PFSK-1 (cell line): ENCODE results near the gene IGF1R.

Experiments used
- FOXP2 ChIP-seq: optimal IDR thresholded peaks from 2 replicates; pipeline ENCODE3; 2011; ENCODE audit warnings: borderline replicate concordance, control low read depth, inconsistent platforms; ENCODE audit not compliant: insufficient read depth; ENCODE audit errors: extremely low read length, extremely low read depth
- POLR2AphosphoS5 ChIP-seq: IDR thresholded peaks from 2 replicates; pipeline ENCODE4 v1.6.1; 2012; ENCODE audit warnings: low read depth, mild to moderate bottlenecking, control low read depth, low read length, moderate library complexity
- REST ChIP-seq, 2 experiments: IDR thresholded peaks; 2 replicates each; pipeline versions ENCODE4 v1.6.1 to v1.8.0; 2011 to 2012; ENCODE audit warnings: low read depth in 2 of 2, low read length in 2 of 2, control low read depth in 1 of 2, inconsistent platforms in 1 of 2, mild to moderate bottlenecking in 1 of 2, moderate library complexity in 1 of 2; ENCODE audit not compliant: insufficient read depth in 1 of 2
- SIN3A ChIP-seq: IDR thresholded peaks from 2 replicates; pipeline ENCODE4 v1.6.1; 2012; ENCODE audit warnings: mild to moderate bottlenecking, low read length, moderate library complexity, borderline replicate concordance; ENCODE audit not compliant: insufficient read depth
- TAF1 ChIP-seq: IDR thresholded peaks from 2 replicates; pipeline ENCODE4 v1.6.1; 2012; ENCODE audit warnings: low read length, control low read depth, borderline replicate concordance; ENCODE audit not compliant: insufficient read depth

IGF1R gene

DNA sequence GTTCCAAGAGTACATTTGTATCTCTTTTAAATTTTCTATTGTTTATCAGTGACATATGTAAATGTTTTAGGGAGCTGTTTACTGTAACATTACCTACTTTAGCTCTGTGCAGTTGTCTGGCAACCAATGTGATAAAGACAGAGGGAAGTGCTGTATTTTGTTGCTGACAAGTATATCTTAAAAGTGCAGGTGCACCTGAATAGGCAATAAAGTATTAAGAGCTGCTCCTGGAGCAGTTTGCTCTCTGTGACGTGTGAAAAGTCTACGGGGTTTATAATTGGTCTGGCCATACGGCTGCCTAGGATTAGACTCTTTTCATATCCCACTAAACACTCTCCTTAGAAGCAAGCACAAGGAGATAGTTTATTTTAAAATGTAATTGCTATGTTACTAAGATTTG is 178.3 kb downstream of the IGF1R start:
- TF ChIP-seq TAF1: no peak
- TF ChIP-seq POLR2AphosphoS5: no peak
- no peak for TF ChIP-seq SIN3A
- TF ChIP-seq FOXP2: no peak
- TF ChIP-seq REST (IDR thresholded peaks at IDR 0.05; ENCODE audit: insufficient read depth in 1 of 2, low read depth in 2 of 2, low read length in 2 of 2): no peak

DNA sequence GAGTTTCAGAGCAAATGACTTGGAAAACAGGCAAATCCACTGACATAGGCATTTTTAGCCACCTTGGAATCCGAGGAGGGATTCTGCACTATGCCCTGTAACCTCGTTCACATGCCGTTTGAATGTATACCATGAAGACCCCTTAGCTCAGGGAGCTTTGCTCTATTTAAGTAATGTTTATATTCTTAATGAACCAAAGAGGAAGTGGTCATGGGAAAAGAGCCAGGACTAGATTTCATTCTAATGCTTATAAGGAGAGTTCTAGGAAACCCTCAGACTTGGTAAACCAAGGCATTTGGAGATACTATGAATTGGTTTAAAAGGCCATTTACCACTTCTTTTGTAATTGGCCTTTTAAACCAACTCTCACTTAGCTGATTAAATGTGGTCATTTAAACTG is 178.9 kb downstream of the IGF1R start:
- TF ChIP-seq FOXP2: no peak
- TF ChIP-seq POLR2AphosphoS5: no peak
- TF ChIP-seq TAF1: no peak
- TF ChIP-seq REST (IDR thresholded peaks at IDR 0.05; ENCODE audit: insufficient read depth in 1 of 2, low read depth in 2 of 2, low read length in 2 of 2): no peak
- no peak for TF ChIP-seq SIN3A

DNA sequence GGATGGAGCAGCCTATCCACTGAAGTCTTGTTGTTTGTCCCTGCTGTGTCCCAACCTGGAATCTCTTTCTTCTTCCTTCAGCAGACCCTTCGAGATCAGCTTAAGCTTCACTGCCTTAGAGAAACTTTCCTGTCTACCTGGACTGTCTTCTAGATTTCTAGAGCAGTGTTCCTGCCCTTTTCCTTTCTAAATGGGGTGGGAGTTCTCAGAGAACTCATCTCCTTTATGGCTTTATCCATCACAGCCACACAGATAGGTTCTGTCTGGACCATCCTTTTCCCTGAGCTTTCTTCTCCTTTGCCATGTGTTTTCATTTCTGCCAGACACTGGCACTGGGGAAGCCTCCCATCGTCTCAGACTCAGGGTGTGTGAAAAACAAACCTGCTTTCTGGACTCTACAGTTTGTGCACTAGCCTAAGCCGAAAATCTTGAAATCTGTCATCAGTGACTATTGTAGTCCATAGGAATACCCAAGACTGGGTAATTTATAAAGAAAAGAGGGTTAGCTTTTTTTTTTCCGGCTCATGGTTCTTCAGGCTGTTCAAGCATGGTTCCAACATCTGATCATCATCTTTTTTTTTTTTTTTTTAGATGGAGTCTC is 181.8 kb downstream of the IGF1R start:
- TF ChIP-seq SIN3A (no peak), TAF1 (no peak), POLR2AphosphoS5 (no peak), REST (IDR thresholded peaks at IDR 0.05; ENCODE audit: insufficient read depth in 1 of 2, low read depth in 2 of 2, low read length in 2 of 2) (no peak), FOXP2 (no peak)

- no peak for TF ChIP-seq REST (IDR thresholded peaks at IDR 0.05; ENCODE audit: insufficient read depth in 1 of 2, low read depth in 2 of 2, low read length in 2 of 2)
- no peak for TF ChIP-seq SIN3A
- TF ChIP-seq POLR2AphosphoS5: no peak
- no peak for TF ChIP-seq FOXP2
- TF ChIP-seq TAF1: no peak
Observed at GRCh38 chr15:98834976-98835375, 186.6 kb downstream of the IGF1R start.

DNA sequence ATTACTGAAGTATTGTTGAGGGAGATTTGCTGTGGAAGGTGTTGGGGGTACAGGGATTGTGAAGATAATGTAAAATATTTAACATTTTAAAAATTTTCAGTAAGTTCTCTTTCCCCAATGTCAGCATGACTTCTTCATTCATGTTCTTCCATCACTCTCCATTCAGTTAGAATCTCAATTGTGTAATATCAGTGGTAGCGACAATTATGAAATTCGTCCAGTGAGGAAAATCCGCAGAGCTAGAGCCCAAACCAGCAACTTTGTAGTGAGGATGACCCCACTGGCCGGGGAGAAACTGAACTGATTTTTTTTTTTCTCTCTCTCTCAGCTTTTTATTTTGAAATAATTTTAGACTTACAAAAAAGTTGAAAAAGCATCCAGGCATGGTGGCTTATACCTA is 187.5 kb downstream of the IGF1R start:
- TF ChIP-seq SIN3A: no peak
- no peak for TF ChIP-seq FOXP2
- TF ChIP-seq TAF1: no peak
- no peak for TF ChIP-seq POLR2AphosphoS5
- TF ChIP-seq REST (IDR thresholded peaks at IDR 0.05; ENCODE audit: insufficient read depth in 1 of 2, low read depth in 2 of 2, low read length in 2 of 2): no peak
